AG04449 (cell line): ENCODE results near the gene ZBTB18.

Experiments
- CTCF ChIA-PET: fragments of 350-600 bp; formaldehyde crosslinking; extraction: SDS; loops from one replicate; lab custom pipeline; 2021; ENCODE audit warnings: antibody characterized with exemption; lab: Yijun Ruan, JAX
- POLR2A ChIA-PET: fragments of 400-600, 350-600 bp; formaldehyde crosslinking; extraction: SDS; loops from one replicate; lab custom pipeline; 2020; ENCODE audit warnings: antibody characterized with exemption, inconsistent platforms; lab: Yijun Ruan, JAX
- DNase-seq: peaks from one replicate; pipeline ENCODE4 v3.0.0-alpha.2; 2010; ENCODE audit warnings: low read depth, low spot score
- H3K4me3 ChIP-seq: 2 replicates; pipeline ENCODE4 v1.5.1; 2011; ENCODE audit warnings: low read depth, mild to moderate bottlenecking, control low read depth, low read length
- TF ChIP-seq, protein P1 (sequence below): IDR thresholded peaks from one replicate; pipeline ENCODE4 v1.5.1; 2011; ENCODE audit warnings: mild to moderate bottlenecking, moderate library complexity, low read length, control low read depth, inconsistent platforms; ENCODE audit not compliant: insufficient read depth; ENCODE audit errors: missing control alignments

ZBTB18 gene

DNA sequence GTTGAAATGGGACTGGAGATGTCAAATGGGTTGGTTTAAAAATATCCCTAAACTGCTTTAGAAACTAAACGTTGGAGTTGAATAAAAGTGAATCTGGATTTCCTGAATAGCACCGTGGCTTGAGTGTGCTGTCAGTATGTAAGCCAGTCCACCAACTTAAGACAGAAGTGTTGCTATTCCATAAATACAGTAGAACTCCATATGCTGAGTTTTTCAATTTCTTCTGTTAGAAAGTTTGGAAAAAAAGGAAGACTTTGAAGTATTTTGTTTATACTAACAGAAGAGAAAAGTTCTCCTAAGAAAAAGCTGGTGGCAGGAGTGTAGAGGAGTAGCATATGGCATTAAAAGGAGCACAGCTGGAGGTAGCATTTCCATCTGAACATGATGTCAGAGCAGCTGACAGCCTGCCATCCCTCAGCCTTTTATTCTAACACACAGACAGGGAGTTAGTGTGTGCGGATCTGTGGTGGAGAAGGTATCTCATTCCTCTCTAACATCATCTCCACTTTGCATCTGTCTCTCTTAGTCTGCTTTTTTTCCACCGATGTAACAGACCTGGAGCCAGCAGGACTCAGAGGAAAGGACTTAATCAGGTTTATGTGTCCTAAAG, at the start of gene ZBTB18:
TSS of gene ZBTB18 (plus strand) at position 449 of the 610 bp plus-strand sequence. CDS start at position 598, 149 bp downstream.
- ChIA-PET CTCF (interaction anchor here (0.7 to 1.6 kb wide), 7 partner anchors 10 to 706 kb away, joined by 3 to 4 read pairs (median 3); no protein-coding TSS in a partner anchor), POLR2A (interaction anchor here (1.0 kb wide), 1 partner anchor 236 kb away, joined by 6 read pairs; no protein-coding TSS in a partner anchor)
- TF ChIP-seq, protein P1, sequence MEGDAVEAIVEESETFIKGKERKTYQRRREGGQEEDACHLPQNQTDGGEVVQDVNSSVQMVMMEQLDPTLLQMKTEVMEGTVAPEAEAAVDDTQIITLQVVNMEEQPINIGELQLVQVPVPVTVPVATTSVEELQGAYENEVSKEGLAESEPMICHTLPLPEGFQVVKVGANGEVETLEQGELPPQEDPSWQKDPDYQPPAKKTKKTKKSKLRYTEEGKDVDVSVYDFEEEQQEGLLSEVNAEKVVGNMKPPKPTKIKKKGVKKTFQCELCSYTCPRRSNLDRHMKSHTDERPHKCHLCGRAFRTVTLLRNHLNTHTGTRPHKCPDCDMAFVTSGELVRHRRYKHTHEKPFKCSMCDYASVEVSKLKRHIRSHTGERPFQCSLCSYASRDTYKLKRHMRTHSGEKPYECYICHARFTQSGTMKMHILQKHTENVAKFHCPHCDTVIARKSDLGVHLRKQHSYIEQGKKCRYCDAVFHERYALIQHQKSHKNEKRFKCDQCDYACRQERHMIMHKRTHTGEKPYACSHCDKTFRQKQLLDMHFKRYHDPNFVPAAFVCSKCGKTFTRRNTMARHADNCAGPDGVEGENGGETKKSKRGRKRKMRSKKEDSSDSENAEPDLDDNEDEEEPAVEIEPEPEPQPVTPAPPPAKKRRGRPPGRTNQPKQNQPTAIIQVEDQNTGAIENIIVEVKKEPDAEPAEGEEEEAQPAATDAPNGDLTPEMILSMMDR = no peak

DNA sequence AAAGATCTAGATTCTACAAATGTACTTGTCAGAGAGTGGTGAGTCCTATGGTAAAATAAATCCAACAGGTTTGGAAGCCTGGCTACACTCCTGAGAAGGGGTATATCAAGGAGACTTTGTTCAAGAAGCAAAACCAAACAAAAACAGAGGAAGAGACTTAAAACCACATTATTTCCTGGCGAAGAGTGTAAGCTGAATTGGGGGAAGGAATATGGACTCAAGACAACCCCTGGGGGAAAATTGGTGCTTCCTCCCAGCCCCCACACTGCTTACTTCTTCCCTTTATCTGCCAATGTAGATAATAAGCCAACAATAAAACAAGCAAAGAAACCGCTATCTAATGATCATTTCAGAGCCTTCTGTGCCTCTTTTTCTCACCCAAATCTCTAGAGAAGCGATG, 48.4 kb upstream of the ZBTB18 start:
- TF ChIP-seq, protein P1 = no peak
- POLR2A ChIA-PET = no interaction called here
- no peak for DNase-seq
- H3K4me3 ChIP-seq = no peak overlapping the region
- CTCF ChIA-PET = no interaction called here

More for the DNA sequence above, at the start of gene ZBTB18:
- peak within 1 kb of the TSS; percentile 85 for H3K4me3 ChIP-seq
- DNase-seq = peak; percentile 23

DNA sequence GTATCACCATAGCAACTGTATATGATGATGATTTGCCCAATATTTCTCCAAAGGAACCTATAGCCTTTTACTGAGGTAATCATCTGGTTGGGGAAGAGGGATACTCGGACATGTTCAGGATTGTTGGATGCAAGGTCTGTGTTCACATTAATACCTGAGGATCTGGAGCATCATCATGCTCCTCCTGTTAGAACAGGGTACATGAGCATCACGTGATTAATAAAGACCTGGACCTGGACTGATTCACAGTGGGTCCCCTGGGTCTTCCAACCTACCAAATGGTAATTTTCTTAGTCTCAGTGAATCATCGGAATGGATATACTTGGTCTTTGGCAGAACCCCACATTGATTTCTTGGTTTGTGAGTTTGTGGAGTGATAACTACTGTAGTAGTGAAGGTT, 45.6 kb upstream of the ZBTB18 start:
- ChIA-PET CTCF (interaction anchor here (1.0 kb wide), 1 partner anchor 24 kb away, joined by 3 read pairs; no protein-coding TSS in a partner anchor), POLR2A (no interaction called here)
- DNase-seq = no peak
- no peak overlapping the region for H3K4me3 ChIP-seq
- TF ChIP-seq, protein P1 = no peak

DNA sequence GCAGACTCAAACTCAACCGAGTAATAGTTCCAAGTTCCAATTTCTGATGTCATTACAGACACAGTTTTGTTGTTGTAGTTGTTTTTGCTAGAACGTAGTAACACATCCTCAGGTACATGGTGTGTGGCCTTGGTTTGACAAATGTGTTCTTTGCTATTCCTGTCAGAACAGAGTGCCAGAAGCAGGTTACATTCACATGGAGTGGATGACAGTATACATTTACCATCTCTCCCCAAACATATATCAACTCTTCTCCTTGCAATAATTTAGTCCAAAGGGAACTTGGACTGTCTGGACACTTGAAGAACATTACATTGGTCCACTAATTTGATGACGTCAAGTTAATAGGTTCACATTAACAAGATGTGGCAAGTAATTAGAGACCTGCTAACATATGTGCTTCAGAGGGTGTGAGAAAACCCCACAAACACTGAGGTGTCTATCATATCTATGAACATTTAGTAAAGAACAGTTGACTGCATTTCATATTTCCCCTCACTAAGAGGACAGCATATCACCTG, 44.6 kb upstream of the ZBTB18 start:
- ChIA-PET POLR2A (no interaction called here), CTCF (no interaction called here)

DNA sequence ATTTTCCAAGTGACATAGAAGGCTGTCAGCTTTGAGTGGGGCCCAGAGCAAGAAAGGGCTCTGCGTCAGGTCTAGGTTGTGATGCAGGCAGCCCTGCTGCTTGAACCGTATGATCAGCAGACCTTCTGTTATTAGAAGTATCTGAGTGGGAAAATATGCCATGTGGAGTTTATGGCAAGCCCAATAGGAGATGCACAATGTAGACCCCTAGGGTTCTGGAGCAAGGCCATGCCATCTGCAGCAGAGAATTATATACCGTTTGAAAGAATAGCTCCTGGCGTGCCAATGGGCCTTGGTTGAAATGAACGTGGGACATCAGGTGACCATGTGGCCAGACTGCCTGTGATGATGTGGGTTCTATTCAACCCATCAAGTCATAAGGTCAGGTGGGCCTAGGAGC, 44.1 kb upstream of the ZBTB18 start:
- DNase-seq = no peak
- H3K4me3 ChIP-seq = no peak overlapping the region
- CTCF ChIA-PET = interaction anchor here (0.9 kb wide), 1 partner anchor 9 kb away, joined by 3 read pairs; no protein-coding TSS in a partner anchor
- TF ChIP-seq, protein P1 = no peak
- POLR2A ChIA-PET = no interaction called here

More for the DNA sequence above, 44.6 kb upstream of the ZBTB18 start:
- TF ChIP-seq, protein P1 = no peak
- no peak overlapping the region for H3K4me3 ChIP-seq
- no peak for DNase-seq

DNA sequence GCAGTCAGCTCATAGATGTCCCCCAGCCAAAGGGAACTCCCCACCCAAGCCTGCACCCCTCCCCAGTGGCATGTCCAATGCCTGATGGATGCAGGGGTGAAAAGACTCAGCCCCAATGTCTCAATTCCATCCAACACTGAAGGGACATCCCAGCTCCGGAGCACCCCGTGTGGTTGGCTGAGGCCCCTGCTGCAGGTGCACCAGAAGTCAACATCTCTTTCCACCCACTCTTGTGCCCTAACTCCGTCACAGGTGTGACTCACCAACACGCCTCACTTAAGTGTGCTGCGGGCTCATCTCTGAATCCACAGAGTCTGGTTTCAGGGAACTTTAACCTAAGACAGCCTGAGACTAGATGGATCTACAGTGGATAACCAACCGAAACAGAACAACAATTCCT, 40.9 kb upstream of the ZBTB18 start:
- no peak overlapping the region for H3K4me3 ChIP-seq
- TF ChIP-seq, protein P1 = peak; percentile 9
- no peak for DNase-seq
- ChIA-PET POLR2A (no interaction called here), CTCF (interaction anchor here (0.8 kb wide), 1 partner anchor 13 kb away, joined by 3 read pairs; no protein-coding TSS in a partner anchor)
